ACHN (cell line): ENCODE data around the gene DOHH.

Experiments
- DNase-seq: peaks from one replicate; pipeline ENCODE4 v3.0.0-alpha.2; 2015
- in situ Hi-C: cut with HindIII; loops from 2 replicates; pipeline ENCODE4 v1.10.0; 2017; ENCODE audit warnings: low sequenced_read_pairs, low pct_ligation_motif_present, low pct_unique_long_range_greater_than_20kb

The DOHH gene

DNA sequence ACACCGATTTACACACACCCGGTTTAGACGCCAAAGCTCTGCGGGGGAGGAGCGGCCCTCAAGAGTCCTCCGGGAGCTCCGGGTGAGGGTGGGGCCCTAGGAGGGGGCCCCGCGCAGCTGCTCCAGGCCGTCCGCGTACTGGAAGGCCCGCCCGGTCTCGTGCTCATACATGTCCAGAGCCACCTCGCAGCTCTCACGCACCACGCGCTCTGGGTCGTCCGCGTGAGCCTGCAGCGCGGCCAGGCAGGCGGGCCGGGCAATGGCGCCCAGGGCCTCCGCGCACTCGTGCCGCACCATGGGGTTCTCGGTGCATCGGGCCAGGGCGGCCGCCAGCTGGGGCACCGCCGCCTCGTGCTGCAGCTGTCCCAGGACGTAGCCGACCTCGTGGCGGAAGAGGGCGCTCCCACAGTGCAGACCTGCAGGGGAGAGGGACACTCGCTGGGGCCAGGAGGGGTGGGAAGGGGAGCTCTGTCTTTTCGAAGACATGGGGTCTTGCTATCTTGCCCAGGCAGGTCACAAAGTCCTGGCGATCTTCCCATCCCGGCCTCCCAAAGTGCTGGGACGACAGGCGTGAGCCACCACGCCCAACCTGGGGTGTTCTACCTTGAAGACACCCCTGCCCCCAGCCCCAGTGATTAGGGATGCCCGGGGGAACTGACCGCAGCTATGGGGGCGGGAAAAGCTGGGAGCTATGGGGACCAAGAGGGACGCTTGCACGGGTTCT lies 8.9 kb downstream of the DOHH start:
- in situ Hi-C loops, result no loop called here
- no peak for DNase-seq

DNA sequence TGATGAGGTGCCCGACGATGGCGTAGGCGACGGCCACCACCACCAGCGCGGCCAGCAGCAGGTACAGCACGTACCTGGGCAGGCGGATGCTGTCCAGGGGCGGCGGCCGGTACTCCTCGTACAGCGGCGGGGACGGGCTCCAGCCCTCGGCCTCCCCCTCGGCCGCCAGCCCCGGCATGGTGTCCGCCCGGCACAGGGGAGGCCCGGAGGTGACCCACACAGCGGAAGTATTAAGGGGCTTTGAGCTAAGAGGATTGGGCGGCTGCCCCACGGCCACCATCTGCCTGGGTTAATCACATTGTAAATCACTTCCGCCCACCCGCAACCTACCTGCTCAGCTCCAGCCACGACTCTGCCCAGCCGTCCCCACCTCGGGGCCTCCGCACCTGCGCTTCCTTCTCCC lies 17.2 kb downstream of the DOHH start, which contains the start of gene SMIM44:
SMIM44 (minus strand) TSS at position 216 of the 403 bp plus-strand sequence; CDS start at position 178, 38 bp downstream.
- DNase-seq, result no peak
- in situ Hi-C loops, result no loop called here

DNA sequence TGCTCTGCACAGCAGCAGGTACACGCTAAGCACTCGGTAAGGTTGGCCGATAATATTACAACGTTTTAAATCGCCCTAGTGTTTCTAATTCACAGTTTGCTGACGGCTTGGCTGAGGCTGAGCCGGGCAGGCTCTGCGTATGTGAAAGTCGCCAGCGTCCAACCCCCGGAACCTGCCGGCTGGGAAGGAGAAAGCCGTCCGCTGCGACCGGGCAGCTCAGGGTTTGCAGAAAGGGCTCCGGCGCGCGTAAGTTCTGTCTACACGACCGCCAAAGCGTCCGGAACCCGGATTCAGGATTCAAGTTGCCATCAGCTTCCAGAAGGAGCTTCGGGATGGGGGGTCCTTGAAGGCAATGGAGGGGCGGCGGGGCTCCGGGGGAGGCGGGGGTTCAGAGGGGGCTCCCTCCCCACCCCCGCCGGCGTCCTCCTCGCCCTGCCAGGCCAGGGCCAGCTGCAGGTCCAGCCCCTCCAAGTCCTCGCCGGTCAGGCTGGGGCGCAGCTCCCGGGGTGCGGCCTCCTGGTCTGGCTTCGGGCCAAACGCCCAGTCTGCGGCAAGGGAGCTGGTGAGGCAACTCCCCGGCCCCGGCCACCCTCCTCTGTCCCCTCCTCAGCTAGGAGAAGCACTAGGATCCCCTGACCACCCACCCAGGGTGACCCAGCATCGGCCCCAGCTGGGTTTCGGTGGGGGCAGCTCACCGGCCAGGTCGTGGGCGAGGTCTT lies 17.8 kb downstream of the DOHH start:
- in situ Hi-C loops, result no loop called here
- DNase-seq, result no peak

DNA sequence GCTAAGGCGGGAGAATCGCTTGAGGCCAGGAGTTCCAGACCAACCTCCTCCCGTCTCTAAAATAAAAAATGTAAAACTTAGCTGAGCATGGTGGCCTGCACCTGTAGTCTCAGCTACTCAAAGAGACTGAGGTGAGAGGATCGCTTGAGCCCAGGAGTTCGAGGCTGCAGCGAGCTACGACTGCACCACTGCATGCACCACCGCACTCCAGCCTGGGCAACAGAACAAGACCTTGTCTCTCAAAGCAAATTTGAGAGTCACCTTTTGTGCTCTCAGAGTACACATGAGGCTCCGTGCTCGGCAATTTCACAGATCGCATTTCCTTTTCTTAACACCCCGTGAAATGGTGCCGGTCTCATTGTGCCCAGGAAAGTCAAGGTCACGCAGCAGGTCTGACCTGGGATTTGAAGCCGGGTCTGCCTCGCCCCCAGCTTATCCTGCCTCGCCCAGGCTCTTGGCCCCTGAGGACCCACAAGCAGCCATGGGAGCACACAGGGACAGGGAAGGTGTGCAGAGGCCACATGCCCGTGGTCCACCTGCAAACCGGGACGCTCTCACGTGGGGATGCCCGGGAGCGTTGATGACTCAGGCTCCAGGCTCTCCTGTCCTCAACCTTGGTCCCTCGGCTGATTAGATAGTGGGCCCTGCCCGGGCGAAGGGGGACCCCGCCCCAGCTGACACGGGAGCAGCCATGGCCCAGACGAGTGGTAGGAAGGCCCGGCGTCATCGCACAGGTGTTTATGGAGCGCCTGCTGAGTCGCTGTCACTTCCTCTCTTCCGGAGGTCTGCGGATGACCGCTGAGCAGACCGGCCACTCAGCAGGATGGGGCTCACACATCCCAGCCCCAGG lies 19.0 kb downstream of the DOHH start:
- in situ Hi-C loops, result no loop called here
- DNase-seq, result no peak

DNA sequence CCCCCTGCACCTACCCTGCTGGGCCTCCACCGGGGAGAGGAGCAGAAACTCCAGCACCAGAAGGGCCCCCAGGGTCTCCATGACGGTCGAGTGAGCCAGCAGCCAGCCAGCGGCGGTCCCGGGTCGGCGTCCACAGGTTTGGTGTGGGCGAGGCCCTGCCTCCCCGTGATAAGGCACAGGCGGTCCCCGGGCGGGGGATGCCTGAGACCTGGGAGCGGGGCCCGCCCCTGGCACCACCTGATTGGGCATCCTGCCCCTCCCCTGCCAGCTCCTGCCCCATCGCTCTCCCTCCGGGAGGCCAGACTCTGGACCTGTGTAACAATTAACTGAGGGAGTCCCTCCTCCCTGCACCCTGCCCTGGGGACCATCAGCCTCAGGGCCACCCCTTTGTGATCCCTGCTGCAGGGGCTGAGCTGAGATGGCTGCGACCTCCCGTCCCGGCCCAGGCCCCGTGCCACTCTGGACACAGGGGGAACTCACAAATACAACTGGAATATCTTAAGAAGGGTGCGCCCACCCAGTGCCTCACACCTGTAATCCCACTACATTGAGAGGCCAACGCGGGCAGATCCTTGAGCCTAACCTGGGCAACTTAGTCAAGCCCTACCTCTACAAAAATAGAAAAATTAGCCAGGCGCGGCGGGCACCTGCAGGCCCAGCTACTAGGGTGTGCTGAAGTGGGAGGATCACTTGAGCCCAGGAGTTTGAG lies 19.9 kb downstream of the DOHH start, which contains the start of gene SMIM24:
SMIM24 (minus strand) TSS at position 143 of the 709 bp plus-strand sequence; CDS start at position 81, 62 bp downstream.
- in situ Hi-C loops, result no loop called here
- no peak for DNase-seq

DNA sequence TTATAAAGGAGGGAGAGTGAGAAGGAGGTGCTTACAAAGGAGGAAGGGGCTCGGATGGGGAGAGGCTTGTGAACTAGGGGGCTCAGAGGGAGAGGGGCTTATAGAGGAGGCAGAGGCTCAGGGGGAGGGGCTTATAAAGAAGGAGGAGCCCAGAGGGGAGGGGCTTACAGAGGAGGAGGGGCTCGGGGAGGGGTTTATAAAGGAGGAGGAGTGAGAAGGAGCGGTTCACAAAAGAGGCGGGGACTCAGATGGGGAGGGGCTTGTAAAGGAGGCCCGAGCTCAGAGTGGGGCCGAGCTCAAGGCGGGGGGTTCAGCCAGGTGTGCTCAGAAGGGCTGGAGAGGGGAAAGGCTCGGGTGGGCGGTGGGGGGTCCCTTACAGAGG lies 20.6 kb downstream of the DOHH start:
- in situ Hi-C loops, result no loop called here
- peak; percentile 7 for DNase-seq

DNA sequence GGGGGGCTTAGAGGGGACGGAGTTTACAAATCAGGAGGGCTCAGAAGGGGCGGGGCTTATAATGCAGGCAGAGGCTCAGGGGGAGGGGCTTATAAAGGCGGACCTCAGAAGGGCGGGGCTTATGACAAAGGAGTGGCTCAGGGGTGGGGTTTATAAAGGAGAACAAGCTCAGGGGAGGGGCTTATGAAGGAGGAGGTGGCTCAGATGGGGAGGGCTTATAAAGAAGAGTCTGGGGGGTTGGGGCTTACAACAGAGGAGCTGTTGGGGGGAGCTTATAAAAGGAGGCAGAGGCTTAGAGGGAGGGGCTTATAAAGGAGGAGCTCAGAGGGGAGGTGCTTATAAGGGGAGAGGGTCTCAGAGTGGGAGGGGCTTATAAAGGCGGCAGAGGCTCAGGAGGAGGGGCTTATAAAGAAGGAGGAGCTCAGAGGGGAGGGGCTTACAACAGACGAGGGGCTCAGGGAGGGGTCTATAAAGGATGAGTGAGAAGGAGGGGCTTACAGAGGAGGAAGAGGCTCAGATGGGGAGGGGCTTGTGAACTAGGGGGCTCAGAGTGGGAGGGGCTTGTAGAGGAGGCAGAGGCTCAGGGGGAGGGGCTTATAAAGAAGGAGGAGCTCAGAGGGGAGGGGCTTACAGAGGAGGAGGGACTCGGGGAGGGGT lies 21.2 kb downstream of the DOHH start:
- DNase-seq, result peak; percentile 18
- in situ Hi-C loops, result no loop called here

DNA sequence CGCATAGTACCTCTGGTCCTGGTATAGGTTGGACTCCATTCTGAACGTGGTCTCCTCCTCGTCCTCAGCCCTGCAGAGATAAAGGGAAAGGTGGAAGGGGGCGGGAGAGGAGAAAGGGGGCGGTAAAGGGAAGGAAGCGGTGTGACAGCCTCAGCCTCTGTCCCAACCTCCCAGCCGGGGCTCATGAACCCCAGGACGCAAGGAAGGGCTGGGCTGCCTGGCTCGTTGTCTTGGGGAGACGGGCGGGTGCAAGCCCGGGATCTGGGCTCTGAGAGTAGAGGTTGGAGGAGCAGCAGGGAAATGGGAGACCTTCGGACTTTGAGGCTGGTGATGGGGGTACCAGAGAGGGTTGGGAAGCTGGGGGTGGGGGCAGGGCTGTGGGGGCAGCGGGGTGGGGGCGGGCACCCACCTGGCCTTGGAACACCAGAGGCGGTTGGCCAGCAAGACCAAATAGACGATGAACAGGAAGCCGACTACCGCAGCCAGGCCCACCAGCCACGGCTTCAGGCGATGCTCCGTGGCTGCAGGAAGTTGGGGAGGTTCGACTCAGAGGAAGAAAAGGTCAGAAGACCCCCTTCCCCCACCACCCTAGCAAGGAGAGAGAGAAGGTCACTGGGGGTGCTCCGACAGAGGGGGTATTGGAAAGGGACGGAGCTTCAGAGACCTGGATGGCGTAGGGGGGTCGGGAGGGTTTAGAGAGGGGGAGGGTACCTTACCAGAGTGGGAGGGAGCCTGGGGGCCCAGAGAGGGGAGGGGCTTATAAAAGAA lies 21.9 kb downstream of the DOHH start:
- no peak for DNase-seq
- in situ Hi-C loops, result no loop called here

DNA sequence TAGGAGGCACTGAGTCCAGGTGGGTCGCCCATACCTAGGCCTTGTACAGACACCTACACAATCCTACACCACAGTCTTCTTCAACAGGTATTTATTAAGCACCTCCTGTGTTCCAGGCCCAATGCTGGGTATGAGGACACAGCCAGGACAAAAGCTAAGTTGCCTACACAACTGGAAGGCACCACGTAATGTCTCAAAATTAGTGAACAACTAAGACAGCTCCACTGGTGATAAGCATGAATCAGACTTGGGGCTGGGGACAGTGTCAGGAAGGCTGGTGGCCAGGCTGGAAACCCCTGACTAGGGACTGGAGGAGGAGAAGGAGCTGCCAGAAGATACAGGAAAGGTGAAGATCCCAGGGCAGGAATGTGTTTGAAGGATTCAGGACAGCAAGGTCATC lies 22.5 kb downstream of the DOHH start:
- no peak for DNase-seq
- in situ Hi-C loops, result no loop called here

DNA sequence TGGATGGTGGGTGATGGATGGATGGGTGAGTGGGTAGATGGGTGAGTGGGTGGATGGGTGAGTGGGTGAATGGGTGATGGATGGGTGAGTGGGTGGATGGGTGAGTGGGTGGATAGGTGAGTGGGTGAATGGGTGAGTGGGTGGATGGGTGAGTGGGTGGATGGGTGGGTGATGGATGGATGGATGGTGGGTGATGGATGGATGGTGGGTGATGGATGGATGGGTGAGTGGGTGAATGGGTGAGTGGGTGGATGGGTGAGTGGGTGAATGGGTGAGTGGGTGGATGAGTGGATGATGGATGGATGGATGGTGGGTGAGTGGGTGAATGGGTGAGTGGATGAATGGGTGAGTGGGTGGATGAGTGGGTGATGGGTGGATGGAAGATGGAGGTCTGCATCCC lies 23.0 kb downstream of the DOHH start:
- in situ Hi-C loops, result no loop called here
- DNase-seq, result no peak

DNA sequence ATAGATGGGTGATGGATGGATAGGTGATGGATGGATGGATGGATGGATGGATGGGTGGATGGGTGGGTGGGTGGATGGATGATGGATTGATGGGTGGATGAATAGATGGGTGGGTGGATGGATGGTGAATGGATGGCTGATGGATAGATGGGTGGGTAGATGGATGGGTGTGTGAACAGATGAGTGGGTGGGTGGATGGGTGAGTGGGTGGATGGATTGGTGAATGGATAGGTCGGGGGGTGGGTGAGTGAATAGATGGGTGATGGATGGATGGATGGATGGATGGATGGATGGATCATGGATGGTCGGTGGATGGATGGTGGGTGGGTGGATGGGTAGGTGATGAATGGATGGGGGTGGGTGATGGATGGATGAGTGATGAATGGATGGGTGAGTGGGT lies 23.6 kb downstream of the DOHH start:
- no peak for DNase-seq
- in situ Hi-C loops, result no loop called here

DNA sequence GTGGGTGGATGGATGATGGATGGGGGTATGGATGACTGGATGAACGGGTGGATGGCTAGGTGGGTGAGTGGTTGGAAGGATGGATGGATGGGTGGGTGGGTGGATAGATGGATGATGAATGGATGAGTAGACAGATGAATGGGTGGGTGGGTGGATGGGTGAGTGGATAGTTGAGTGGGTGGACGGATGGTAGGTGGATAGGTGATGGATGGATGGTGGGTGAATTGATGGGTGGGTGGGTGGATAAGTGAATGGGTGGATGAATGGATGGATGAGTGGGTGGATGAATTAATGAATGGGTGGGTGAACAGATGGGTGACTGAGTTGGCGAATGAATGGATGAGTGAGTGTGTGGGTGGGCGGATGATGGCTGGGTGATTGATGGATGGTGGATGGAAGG lies 25.0 kb downstream of the DOHH start:
- in situ Hi-C loops, result no loop called here
- no peak for DNase-seq

DNA sequence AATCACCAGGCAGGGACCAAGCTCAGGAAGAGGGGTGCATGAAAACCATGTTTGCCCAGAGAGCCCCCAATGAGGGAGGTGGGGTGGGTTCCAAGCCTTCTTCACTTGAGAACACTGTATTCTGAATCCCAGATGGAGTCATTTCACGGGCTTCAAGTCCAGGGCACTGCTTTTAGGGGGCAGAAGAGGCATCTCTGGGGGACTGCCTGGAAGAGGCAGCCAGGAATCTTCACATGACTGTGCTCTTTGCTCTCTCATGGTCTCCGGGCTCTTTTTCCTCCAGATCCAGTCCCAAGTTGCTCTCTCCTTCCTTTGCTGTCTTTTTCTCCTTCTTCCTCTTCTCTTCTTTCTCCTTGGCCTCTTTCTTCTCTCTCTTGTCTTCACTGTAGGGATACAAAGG lies 25.9 kb downstream of the DOHH start:
- no peak for DNase-seq
- in situ Hi-C loops, result no loop called here

DNA sequence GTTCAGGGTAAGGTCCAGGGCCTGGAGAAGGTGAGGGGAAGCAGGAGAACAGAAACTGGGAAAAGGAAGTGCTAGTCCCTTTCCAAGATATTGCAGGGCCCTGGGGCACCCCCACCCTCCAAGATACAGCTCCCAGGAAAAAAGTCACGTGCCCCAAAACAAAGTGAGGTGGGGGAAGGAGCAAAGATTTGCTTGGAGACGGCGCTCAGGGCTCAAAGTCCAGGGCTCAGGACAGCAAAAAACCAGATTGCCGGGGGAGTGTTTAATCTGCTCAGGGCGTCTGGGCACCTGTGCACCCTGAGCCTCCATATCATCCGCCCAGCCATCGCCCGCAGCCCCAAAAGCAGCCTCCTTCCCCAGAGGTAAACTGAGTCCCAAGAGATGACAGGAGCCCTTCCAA lies 26.5 kb downstream of the DOHH start:
- in situ Hi-C loops, result no loop called here
- no peak for DNase-seq

DNA sequence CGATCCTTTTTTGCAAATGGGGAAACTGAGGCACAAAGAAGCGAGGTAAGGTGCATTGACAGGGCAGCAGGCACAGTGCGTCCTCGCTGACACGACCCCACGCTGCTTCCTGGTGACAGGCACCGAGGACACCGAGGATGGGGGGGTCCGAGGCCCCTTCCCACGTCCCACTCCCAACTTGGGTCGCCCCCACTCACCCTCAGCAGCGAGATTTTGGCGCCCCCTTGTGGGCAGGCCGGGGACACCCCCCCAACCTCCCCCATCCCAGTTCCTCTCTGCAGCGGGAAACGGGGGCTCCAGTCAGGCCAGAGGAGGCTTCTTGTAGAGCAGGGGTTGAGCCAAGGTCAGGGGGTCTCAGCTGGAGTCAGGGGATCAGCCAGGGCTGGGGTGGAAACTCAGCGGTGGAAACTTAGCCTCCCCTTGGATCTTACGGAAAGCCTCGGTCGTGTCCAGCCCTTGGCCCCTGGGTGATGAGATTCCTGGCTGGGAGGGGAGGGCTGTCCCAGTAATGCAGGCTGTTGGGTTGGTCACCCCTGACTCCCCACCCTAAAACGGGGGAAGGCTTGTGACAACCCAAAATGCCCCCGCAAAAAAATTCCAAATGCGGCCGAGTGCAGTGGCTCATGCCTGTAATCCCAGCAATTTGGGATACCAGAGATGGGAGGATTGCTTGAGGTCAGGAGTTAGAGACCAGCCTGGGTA lies 28.4 kb downstream of the DOHH start:
- in situ Hi-C loops, result no loop called here
- DNase-seq, result peak; percentile 20

DNA sequence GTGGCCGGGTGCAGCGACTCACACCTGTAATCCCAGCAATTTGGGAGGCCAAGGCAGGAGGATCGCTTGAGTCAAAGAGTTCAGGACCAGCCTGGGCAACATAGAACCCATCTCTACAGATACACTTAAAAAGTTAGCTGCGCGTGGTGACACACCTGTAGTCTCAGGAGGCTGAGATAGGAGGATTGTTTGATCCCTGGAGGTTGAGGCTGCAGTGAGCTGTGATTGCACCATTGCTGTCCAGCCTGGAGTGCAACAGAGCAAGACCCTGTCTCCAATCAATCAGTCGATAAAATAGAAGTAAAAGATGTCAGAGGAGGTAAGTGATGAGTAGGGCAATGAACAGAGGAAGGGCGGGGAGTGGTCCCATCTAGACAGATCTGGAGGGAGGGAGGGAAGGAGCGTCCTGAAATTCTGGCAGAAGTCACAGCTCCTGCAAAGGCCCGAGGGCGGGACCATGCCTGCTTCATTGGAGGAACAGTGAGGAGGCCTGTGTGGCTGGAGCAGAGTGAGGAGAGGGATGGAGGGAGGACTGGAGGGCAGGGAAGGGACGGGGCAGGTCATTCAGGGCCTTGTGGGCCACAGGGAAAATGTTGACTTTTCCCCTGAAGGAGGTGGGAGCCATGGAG lies 29.9 kb downstream of the DOHH start:
- DNase-seq, result no peak
- in situ Hi-C loops, result no loop called here
